Panc1 (cell line): ENCODE results near the gene MVB12A. TPM values are rescaled to one million over a fixed set of nuclear protein-coding genes. Genes with fewer than 3 reads are reported as not detected.

Source experiments
- ATAC-seq: fragments of 200-7000 bp; cut with Tn5 transposase; 2 replicates; pipeline ENCODE4 v1.9.1; 2020; ENCODE audit warnings: mild to moderate bottlenecking, moderate library complexity
- BruUV-seq: library from RNA; stranded (reverse); fragments of 400-500 nt; replicated peaks from 2 replicates; lab custom pipeline; 2021; lab: Mats Ljungman, UMichigan
- CTCF ChIA-PET: fragments of 300-600 bp; sonication (Branson Sonifier 250); formaldehyde crosslinking; loops from one replicate; lab custom pipeline; 2022; ENCODE audit warnings: antibody characterized with exemption; lab: Charles Lee
- POLR2A ChIA-PET: fragments of 300-600 bp; sonication (Branson Sonifier 250); formaldehyde crosslinking; loops from one replicate; lab custom pipeline; 2022; ENCODE audit warnings: antibody characterized with exemption; lab: Charles Lee
- DNase-seq: peaks from one replicate; pipeline ENCODE4 v3.0.0-alpha.2; 2010; ENCODE audit warnings: low read depth, low spot score
- H3K27ac ChIP-seq: 2 replicates; pipeline ENCODE4 v1.5.1; 2011; ENCODE audit warnings: mild to moderate bottlenecking, low read length, inconsistent platforms
- H3K27me3 ChIP-seq: fragments of 200-500 bp; sonication (Bioruptor generic); 2 replicates; pipeline ENCODE4 v1.6.0; 2014; ENCODE audit warnings: low read length, inconsistent platforms; ENCODE audit not compliant: control insufficient read depth, insufficient read depth
- H3K36me3 ChIP-seq: fragments of 200-500 bp; sonication (Bioruptor generic); 2 replicates; pipeline ENCODE4 v1.5.1; 2014; ENCODE audit warnings: inconsistent platforms, mild to moderate bottlenecking, low read length, moderate library complexity; ENCODE audit not compliant: control insufficient read depth, insufficient read depth
- H3K4me1 ChIP-seq: 2 replicates; pipeline ENCODE4 v1.5.1; 2011; ENCODE audit warnings: inconsistent platforms, mild to moderate bottlenecking, low read length, moderate library complexity; ENCODE audit not compliant: control insufficient read depth, insufficient read depth
- H3K4me3 ChIP-seq, 2 experiments: 2 replicates each; pipeline ENCODE4 v1.5.1; 2011 to 2012; ENCODE audit warnings: low read depth in 2 of 2, low read length in 2 of 2, mild to moderate bottlenecking in 2 of 2, inconsistent platforms in 1 of 2, moderate library complexity in 1 of 2
- H3K9me3 ChIP-seq: fragments of 200-500 bp; sonication (Bioruptor generic); 2 replicates; pipeline ENCODE4 v1.5.1; 2014; ENCODE audit warnings: low read depth, mild to moderate bottlenecking, inconsistent platforms, low read length, moderate library complexity; ENCODE audit not compliant: control insufficient read depth, insufficient read depth
- CTCF ChIP-seq: fragments of 450-650 bp; IDR thresholded peaks from 2 replicates; pipeline ENCODE4 v1.5.1; 2017; ENCODE audit warnings: mild to moderate bottlenecking
- POLR2AphosphoS5 ChIP-seq: IDR thresholded peaks from 2 replicates; pipeline ENCODE4 v1.6.1; 2012; ENCODE audit warnings: mild to moderate bottlenecking, low read depth, low read length, moderate library complexity
- REST ChIP-seq, 2 experiments: IDR thresholded peaks; 2 replicates each; pipeline ENCODE4 v1.6.1; 2011 to 2012; ENCODE audit warnings: low read depth in 2 of 2, control low read depth in 1 of 2, low read length in 1 of 2, mild to moderate bottlenecking in 1 of 2, moderate library complexity in 1 of 2; ENCODE audit not compliant: insufficient read depth in 1 of 2
- SIN3A ChIP-seq: IDR thresholded peaks from 2 replicates; pipeline ENCODE4 v1.6.1; 2012; ENCODE audit warnings: low read depth, mild to moderate bottlenecking, low read length, moderate library complexity, borderline replicate concordance; ENCODE audit not compliant: insufficient read depth
- TCF7L2 ChIP-seq: IDR thresholded peaks from 2 replicates; pipeline ENCODE4 v1.6.1; 2011; ENCODE audit warnings: mild to moderate bottlenecking, low read depth, low read length, inconsistent platforms
- in situ Hi-C: cut with HindIII; loops from 2 replicates; pipeline ENCODE4 v1.10.0; 2016; ENCODE audit warnings: low sequenced_read_pairs, low pct_unique_long_range_greater_than_20kb
- intact Hi-C: fragments of 100-400 bp; cut with micrococcal nuclease; formaldehyde crosslinking; loops from one replicate; pipeline ENCODE4 v1.10.0; 2022; ENCODE audit not compliant: unreplicated experiment
- total RNA-seq: library from RNA; stranded (reverse); gene quantifications from one replicate; pipeline ENCODE4 v1.2.1, GENCODE V29; 2021; ENCODE audit not compliant: unreplicated experiment

Gene MVB12A
- total RNA-seq, 1 experiment from 2014 or later = 42.1 TPM

DNA sequence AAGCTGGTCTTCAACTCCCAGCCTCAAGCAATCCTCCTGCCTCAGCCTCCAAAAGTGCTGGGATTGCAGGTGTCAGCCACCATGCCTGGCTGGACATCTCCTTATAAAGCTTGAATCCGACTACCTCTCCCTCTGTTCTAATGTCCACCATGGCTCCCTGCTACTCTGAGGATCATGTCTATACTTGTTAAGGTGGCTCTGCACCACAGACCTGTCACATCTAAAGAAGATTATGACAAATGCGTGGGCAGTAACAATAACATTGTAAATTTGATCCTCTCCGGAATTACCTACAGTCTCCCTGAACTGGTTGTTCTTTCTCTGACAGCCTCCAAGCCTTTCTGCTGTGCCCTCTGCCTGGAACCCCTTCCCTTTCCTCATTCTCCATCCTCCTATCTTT is 39.1 kb downstream of the MVB12A start:
- ATAC-seq = no peak
- DNase-seq = no peak
- intact Hi-C loops = no loop called here

More for the DNA sequence above, 39.1 kb downstream of the MVB12A start:
- no peaks in the 10 kb centered on the region for H3K4me1 ChIP-seq
- TF ChIP-seq SIN3A (no peak), TCF7L2 (no peak), CTCF (no peak), POLR2AphosphoS5 (no peak), REST (IDR thresholded peaks at IDR 0.05; ENCODE audit: insufficient read depth in 1 of 2, low read depth in 2 of 2, low read length in 1 of 2) (no peak)
- ChIA-PET CTCF (no interaction called here), POLR2A (interaction anchor here (0.6 kb wide), 1 partner anchor 71 kb away, joined by 17 read pairs; no protein-coding TSS in a partner anchor)
- BruUV-seq = no TSS peak
- H3K27me3 ChIP-seq = no peaks in the 10 kb centered on the region
- no peak overlapping the region for H3K27ac ChIP-seq
- in situ Hi-C loops = no loop called here
- no peaks in the 10 kb centered on the region for H3K9me3 ChIP-seq
- no peaks in the 10 kb centered on the region for H3K36me3 ChIP-seq
- H3K4me3 ChIP-seq = no peak overlapping the region
